ENCODE measurements around the gene MUC5AC. TPM values are rescaled to one million over a fixed set of nuclear protein-coding genes. Genes with fewer than 3 reads are reported as not detected.

The MUC5AC gene
- polyA plus RNA-seq, 1 donor from 2014 or later, result not detected

GRCh38 chr11:1129143-1129610 lies 28.6 kb upstream of the MUC5AC start:
- Histone ChIP-seq H3K79me2 (replicated peaks; ENCODE audit: insufficient read depth, low read length) (no peaks in the 10 kb centered on the region), H4K20me1 (ENCODE audit: insufficient read depth) (no peaks in the 10 kb centered on the region), H3K36me3 (ENCODE audit: insufficient read depth, low read length) (no peaks in the 10 kb centered on the region), H3K9me3 (ENCODE audit: low read length) (no peaks in the 10 kb centered on the region), H3K27me3 (ENCODE audit: insufficient read depth, low read depth, low read length) (no peaks in the 10 kb centered on the region), H3K4me3 (ENCODE audit: low read length) (no peak overlapping the region), H3F3A (ENCODE audit: insufficient read depth, low read length, poor library complexity, severe bottlenecking) (no peaks in the 10 kb centered on the region), H3K4me2 (ENCODE audit: low read length) (no peak overlapping the region), H2AFZ (ENCODE audit: low read depth, low read length) (no peak overlapping the region), H3K27ac (ENCODE audit: low read length) (no peak overlapping the region), H3K9me2 (ENCODE audit: insufficient read depth, low read length) (no peaks in the 10 kb centered on the region), H3K9ac (ENCODE audit: low read length) (no peak overlapping the region)
- no peak for TF ChIP-seq RAD21 (conservative IDR thresholded peaks at IDR 0.05)
- TF ChIP-seq REST (IDR thresholded peaks at IDR 0.05; ENCODE audit: borderline replicate concordance), result no peak
- TF ChIP-seq TAF1 (IDR thresholded peaks at IDR 0.05; ENCODE audit: low read depth), result no peak
- no peak for TF ChIP-seq EZH2 (IDR thresholded peaks at IDR 0.05; ENCODE audit: borderline replicate concordance, insufficient read depth, low read length, poor library complexity, severe bottlenecking)
- TF ChIP-seq EP300 (conservative IDR thresholded peaks at IDR 0.05; ENCODE audit: poor library complexity, severe bottlenecking), result no peak

GRCh38 chr11:1129611-1130160 lies 28.1 kb upstream of the MUC5AC start:
- Histone ChIP-seq H3K9me3 (ENCODE audit: low read length) (no peaks in the 10 kb centered on the region), H2AFZ (ENCODE audit: low read depth, low read length) (no peak overlapping the region), H3K4me3 (ENCODE audit: low read length) (no peak overlapping the region), H3F3A (ENCODE audit: insufficient read depth, low read length, poor library complexity, severe bottlenecking) (no peaks in the 10 kb centered on the region), H3K79me2 (replicated peaks; ENCODE audit: insufficient read depth, low read length) (no peaks in the 10 kb centered on the region), H3K27ac (ENCODE audit: low read length) (no peak overlapping the region), H4K20me1 (ENCODE audit: insufficient read depth) (no peaks in the 10 kb centered on the region), H3K9ac (ENCODE audit: low read length) (no peak overlapping the region), H3K9me2 (ENCODE audit: insufficient read depth, low read length) (no peaks in the 10 kb centered on the region), H3K27me3 (ENCODE audit: insufficient read depth, low read depth, low read length) (no peaks in the 10 kb centered on the region), H3K36me3 (ENCODE audit: insufficient read depth, low read length) (no peaks in the 10 kb centered on the region), H3K4me2 (ENCODE audit: low read length) (no peak overlapping the region)
- TF ChIP-seq REST (IDR thresholded peaks at IDR 0.05; ENCODE audit: borderline replicate concordance) (no peak), POLR2AphosphoS5 (IDR thresholded peaks at IDR 0.05) (no peak), SMC3 (conservative IDR thresholded peaks at IDR 0.05; ENCODE audit: poor library complexity) (no peak), EP300 (conservative IDR thresholded peaks at IDR 0.05; ENCODE audit: poor library complexity, severe bottlenecking) (no peak), EZH2 (IDR thresholded peaks at IDR 0.05; ENCODE audit: borderline replicate concordance, insufficient read depth, low read length, poor library complexity, severe bottlenecking) (no peak), RAD21 (conservative IDR thresholded peaks at IDR 0.05) (no peak), CTCF (IDR thresholded peaks at IDR 0.05; ENCODE audit: poor library complexity, severe bottlenecking) (no peak), TAF1 (IDR thresholded peaks at IDR 0.05; ENCODE audit: low read depth) (no peak), MXI1 (conservative IDR thresholded peaks at IDR 0.05; ENCODE audit: poor library complexity, severe bottlenecking) (no peak)
